ENCODE results near the gene CLCNKA.
"Not testable (repeated sequence)": the region's sequence is repeated elsewhere in the genome, so short reads cannot be mapped to it uniquely, and the experiment has no call there.

Gene CLCNKA

GRCh38 chr1:16053781-16054502 lies 32.1 kb downstream of the CLCNKA start:
- H3K4me3 ChIP-seq (ENCODE audit: low read depth, low read length), result no peak overlapping the region
- DNase-seq (ENCODE audit: low read depth), result no peak
- TF ChIP-seq, protein P1, sequence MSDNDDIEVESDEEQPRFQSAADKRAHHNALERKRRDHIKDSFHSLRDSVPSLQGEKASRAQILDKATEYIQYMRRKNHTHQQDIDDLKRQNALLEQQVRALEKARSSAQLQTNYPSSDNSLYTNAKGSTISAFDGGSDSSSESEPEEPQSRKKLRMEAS (IDR thresholded peaks at IDR 0.05; ENCODE audit: low read depth, low read length), result no peak
- TF ChIP-seq MYC (IDR thresholded peaks at IDR 0.05; ENCODE audit: low read depth, low read length) (no peak), POLR2A (IDR thresholded peaks at IDR 0.05; ENCODE audit: extremely low read depth, insufficient read length) (no peak), CTCF (IDR thresholded peaks at IDR 0.05; ENCODE audit: low read depth, low read length) (no peak)

DNA sequence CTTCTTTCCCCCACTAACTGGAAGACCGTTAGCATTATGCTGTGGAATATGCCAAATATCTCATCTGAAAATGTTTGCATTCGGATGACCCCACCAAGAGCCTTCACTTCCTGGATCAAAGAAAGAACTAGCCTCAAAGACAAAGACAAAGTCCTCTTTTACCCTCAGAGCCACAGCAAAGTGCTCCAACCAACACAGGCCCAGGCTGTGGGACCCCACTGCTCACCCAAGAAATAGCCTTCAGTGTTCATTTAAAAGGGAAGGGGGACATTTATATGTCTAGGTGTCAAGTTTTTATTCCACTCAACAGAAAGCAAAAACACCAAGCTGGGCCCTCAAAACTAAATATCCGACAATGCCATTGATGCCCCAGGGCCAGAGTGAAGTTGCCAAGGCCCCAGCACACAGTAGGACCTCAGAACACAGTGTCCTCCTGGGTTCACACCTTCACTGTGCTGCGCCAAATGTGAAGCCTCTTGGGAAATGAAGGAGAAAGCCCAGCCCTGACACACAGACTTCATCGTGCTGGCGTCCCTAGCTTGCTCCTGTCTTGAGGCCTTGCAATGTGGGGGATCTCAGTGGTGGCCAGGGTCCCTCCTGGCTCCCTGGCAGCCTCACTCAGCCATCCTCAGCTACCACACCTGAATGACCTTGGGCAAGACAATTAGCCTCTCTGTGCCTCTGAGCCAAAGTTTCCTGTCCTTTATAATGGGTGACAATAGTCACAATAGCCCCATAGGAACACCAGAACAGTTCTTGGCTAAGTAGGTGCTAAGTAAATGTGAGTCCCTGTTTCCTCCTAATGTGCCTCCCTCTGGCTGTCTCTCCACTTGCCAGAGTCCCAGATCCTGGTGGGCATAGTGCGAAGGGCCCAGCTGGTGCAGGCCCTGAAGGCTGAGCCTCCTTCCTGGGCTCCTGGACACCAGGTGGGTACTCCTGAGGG lies 33.0 kb downstream of the CLCNKA start:
- TF ChIP-seq MYC (IDR thresholded peaks at IDR 0.05; ENCODE audit: low read depth, low read length) (no peak), CTCF (IDR thresholded peaks at IDR 0.05; ENCODE audit: low read depth, low read length) (no peak), POLR2A (IDR thresholded peaks at IDR 0.05; ENCODE audit: extremely low read depth, insufficient read length) (no peak)
- TF ChIP-seq, protein P1 (IDR thresholded peaks at IDR 0.05; ENCODE audit: low read depth, low read length), result no peak
- no peak for DNase-seq (ENCODE audit: low read depth)
- no peak overlapping the region for H3K4me3 ChIP-seq (ENCODE audit: low read depth, low read length)

DNA sequence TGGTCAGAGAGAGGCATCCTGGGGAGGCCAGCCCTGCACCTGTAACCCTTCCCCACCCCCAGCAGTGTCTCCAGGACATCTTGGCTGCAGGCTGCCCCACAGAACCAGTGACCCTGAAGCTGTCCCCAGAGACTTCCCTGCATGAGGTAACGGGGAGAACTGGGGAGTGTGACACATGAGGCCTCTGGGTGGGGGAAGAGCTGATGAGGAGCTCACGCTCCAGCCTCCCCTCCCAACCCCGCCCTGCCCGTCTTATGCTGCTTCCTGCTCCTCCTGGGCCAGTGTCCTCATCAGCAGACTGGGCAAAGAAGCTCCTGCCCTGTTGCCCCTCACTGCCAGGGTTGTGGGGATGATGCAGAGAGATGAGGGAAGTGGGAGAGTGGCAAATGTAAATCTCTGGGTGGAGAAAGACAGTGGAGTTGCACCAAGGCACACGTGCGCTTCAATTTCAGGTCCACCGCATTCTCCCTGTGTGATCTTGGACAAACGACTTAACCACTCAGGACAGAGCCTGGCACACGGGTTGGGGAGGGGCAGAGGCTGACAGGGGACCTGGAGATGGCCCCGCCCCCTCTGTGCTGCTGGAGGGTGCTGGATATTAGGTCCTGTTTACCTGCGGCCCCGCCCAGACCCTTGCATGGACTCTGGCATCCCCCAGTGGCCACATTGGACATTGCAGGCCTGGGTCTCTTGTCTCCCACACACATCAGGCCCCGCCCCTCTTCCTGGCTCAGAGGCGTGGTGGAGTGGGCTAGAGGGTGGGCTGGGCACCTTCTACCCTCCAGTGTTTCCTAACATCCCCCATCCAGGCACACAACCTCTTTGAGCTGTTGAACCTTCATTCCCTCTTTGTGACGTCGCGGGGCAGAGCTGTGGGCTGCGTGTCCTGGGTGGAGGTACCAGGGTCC lies 34.0 kb downstream of the CLCNKA start:
- DNase-seq (ENCODE audit: low read depth), result peak; percentile 83
- TF ChIP-seq MYC (IDR thresholded peaks at IDR 0.05; ENCODE audit: low read depth, low read length), result no peak
- no peak for TF ChIP-seq POLR2A (IDR thresholded peaks at IDR 0.05; ENCODE audit: extremely low read depth, insufficient read length)
- TF ChIP-seq CTCF (IDR thresholded peaks at IDR 0.05; ENCODE audit: low read depth, low read length), result peak; percentile 88
- TF ChIP-seq, protein P1 (IDR thresholded peaks at IDR 0.05; ENCODE audit: low read depth, low read length), result no peak; the same call in 1 of the 2 replicates
- no peak overlapping the region for H3K4me3 ChIP-seq (ENCODE audit: low read depth, low read length)

GRCh38 chr1:16056521-16056912 lies 34.7 kb downstream of the CLCNKA start:
- DNase-seq (ENCODE audit: low read depth); H3K4me3 ChIP-seq (ENCODE audit: low read depth, low read length): not testable (repeated sequence)

DNA sequence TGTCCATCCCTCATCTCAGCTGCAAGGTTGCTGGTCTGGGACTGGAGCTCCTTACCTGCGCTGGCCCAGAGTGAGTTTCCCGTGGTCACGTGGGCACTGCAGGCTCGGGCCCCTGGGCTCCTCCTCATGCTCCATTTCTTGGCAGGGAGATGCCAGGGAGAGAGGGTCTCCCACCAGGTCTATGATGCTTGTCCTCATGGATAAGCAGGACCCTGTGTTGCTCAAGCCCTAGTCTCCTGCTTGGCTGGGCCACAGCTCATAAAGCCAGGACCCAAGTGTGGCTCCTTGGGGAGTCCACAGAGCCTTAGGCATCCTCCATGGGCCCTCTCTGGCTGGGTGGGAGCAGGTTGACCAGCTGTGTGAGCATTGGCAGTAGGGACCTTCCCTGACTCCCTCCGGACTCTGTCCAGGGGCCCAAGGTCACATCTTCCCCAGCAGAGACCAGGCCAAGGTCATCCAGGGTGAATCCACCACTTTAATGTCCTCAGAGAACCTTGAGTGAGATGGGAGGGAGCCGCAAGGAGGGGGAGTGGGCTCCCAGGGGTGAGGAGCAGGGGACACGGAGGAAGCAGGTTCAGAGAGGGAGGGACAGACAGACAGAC lies 35.6 kb downstream of the CLCNKA start:
- H3K4me3 ChIP-seq (ENCODE audit: low read depth, low read length); DNase-seq (ENCODE audit: low read depth): not testable (repeated sequence)

GRCh38 chr1:16058394-16059120 lies 36.7 kb downstream of the CLCNKA start:
- DNase-seq (ENCODE audit: low read depth); H3K4me3 ChIP-seq (ENCODE audit: low read depth, low read length): not testable (repeated sequence)

Measured in NB4 (cell line).